OCI-LY1 (cell line): Measurements from ENCODE around the gene S100A12.

Source experiments
- H2AFZ ChIP-seq: fragments of 200-600 bp; sonication (generic), shearing (Covaris generic); 2 replicates; pipeline ENCODE4 v1.6.0; 2014; ENCODE audit warnings: antibody characterized with exemption, mild to moderate bottlenecking, low read length
- H3F3A ChIP-seq: fragments of 200-600 bp; sonication (generic), shearing (Covaris generic); 2 replicates; pipeline ENCODE4 v1.6.0; 2014; ENCODE audit warnings: mild to moderate bottlenecking, antibody characterized with exemption, low read length, moderate library complexity; ENCODE audit not compliant: insufficient read depth
- H3K27ac ChIP-seq: fragments of 200-600 bp; sonication (generic); 2 replicates; pipeline ENCODE4 v1.5.1; 2014; ENCODE audit warnings: low read length, mixed run types, mild to moderate bottlenecking, low read depth; ENCODE audit not compliant: poor library complexity, severe bottlenecking
- H3K27me3 ChIP-seq: fragments of 200-600 bp; sonication (generic); 2 replicates; pipeline ENCODE4 v1.6.0; 2014; ENCODE audit warnings: antibody characterized with exemption, mild to moderate bottlenecking, low read length, moderate library complexity; ENCODE audit not compliant: insufficient read depth
- H3K36me3 ChIP-seq: fragments of 200-600 bp; sonication (generic); 2 replicates; pipeline ENCODE4 v1.6.1; 2014; ENCODE audit warnings: mild to moderate bottlenecking, antibody characterized with exemption, low read length, moderate library complexity, mixed read lengths; ENCODE audit not compliant: insufficient read depth
- H3K4me1 ChIP-seq: fragments of 200-600 bp; sonication (generic); 2 replicates; pipeline ENCODE4 v1.5.1; 2014; ENCODE audit warnings: mild to moderate bottlenecking, low read length, moderate library complexity; ENCODE audit not compliant: insufficient read depth, severe bottlenecking
- H3K4me2 ChIP-seq: fragments of 200-600 bp; sonication (generic), shearing (Covaris generic); 2 replicates; pipeline ENCODE4 v1.6.1; 2014; ENCODE audit warnings: low read length
- H3K4me3 ChIP-seq: fragments of 200-600 bp; sonication (generic); 2 replicates; pipeline ENCODE4 v1.5.1; 2014; ENCODE audit warnings: low read length, low read depth, mild to moderate bottlenecking, mixed read lengths; ENCODE audit not compliant: poor library complexity, severe bottlenecking
- H3K79me2 ChIP-seq: fragments of 200-600 bp; shearing (Covaris generic); 2 replicates; pipeline ENCODE4 v1.6.1; 2016; ENCODE audit warnings: mixed run types, low read length, mixed read lengths; ENCODE audit not compliant: insufficient read depth
- H3K9ac ChIP-seq: fragments of 200-600 bp; sonication (generic), shearing (Covaris generic); 2 replicates; pipeline ENCODE4 v1.6.1; 2014; ENCODE audit warnings: mild to moderate bottlenecking, low read length, mixed read lengths
- H3K9me2 ChIP-seq: fragments of 200-600 bp; sonication (generic), shearing (Covaris generic); 2 replicates; pipeline ENCODE4 v1.6.1; 2014; ENCODE audit warnings: low read depth, mild to moderate bottlenecking, low read length, mixed read lengths
- H3K9me3 ChIP-seq: fragments of 200-600 bp; shearing (Covaris generic); 2 replicates; pipeline ENCODE4 v1.6.1; 2014; ENCODE audit warnings: low read length, mixed read lengths
- H4K20me1 ChIP-seq: fragments of 200-600 bp; sonication (generic), shearing (Covaris generic); 2 replicates; pipeline ENCODE4 v1.6.0; 2016; ENCODE audit warnings: mild to moderate bottlenecking, low read length; ENCODE audit not compliant: insufficient read depth
- EZH2 ChIP-seq: fragments of 200-600 bp; sonication (generic), shearing (Covaris generic); IDR thresholded peaks from 2 replicates; pipeline ENCODE4 v1.8.0; 2017; ENCODE audit warnings: borderline replicate concordance, mixed run types, mild to moderate bottlenecking, antibody characterized with exemption, low read length, moderate library complexity, mixed read lengths
- TF ChIP-seq, protein P1 (sequence below): fragments of 200-600 bp; sonication (generic), shearing (Covaris generic); IDR thresholded peaks from 2 replicates; pipeline ENCODE4 v1.5.1; 2017; ENCODE audit warnings: mild to moderate bottlenecking, antibody characterized with exemption, low read length, moderate library complexity, mixed read lengths

S100A12 gene

DNA sequence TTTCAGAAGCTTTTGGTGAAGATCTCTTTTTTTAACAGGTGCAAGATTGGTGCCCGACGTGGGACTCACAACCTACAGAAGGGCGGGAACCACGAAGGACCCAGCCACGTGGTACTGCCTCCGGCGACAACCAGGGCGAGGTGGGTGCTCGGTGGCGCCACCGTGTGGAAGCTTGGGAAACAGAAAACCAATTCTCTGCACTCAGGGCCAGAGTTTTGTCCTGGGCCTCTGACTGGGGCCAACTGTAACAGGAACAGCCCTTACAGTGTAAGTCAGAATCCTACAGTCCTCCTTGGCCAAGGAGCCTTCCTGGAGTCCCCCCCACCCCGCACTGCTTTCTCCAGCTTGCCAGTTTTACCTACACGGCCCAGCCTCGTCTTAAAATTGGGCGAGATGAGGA is 29.3 kb upstream of the S100A12 start:
- Histone ChIP-seq H3K79me2 (no peaks in the 10 kb centered on the region), H3K9me3 (no peaks in the 10 kb centered on the region), H4K20me1 (no peaks in the 10 kb centered on the region), H3K36me3 (no peaks in the 10 kb centered on the region), H3K9me2 (no peaks in the 10 kb centered on the region), H3K4me2 (no peak overlapping the region), H2AFZ (no peak overlapping the region), H3K27ac (no peak overlapping the region), H3K4me3 (no peak overlapping the region), H3F3A (no peaks in the 10 kb centered on the region), H3K9ac (no peak overlapping the region), H3K4me1 (no peaks in the 10 kb centered on the region), H3K27me3 (peaks cover 8% of the 10 kb centered on the region; the same call in 1 of the 2 replicates)
- TF ChIP-seq, protein P1, sequence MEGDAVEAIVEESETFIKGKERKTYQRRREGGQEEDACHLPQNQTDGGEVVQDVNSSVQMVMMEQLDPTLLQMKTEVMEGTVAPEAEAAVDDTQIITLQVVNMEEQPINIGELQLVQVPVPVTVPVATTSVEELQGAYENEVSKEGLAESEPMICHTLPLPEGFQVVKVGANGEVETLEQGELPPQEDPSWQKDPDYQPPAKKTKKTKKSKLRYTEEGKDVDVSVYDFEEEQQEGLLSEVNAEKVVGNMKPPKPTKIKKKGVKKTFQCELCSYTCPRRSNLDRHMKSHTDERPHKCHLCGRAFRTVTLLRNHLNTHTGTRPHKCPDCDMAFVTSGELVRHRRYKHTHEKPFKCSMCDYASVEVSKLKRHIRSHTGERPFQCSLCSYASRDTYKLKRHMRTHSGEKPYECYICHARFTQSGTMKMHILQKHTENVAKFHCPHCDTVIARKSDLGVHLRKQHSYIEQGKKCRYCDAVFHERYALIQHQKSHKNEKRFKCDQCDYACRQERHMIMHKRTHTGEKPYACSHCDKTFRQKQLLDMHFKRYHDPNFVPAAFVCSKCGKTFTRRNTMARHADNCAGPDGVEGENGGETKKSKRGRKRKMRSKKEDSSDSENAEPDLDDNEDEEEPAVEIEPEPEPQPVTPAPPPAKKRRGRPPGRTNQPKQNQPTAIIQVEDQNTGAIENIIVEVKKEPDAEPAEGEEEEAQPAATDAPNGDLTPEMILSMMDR, result peak; percentile 51
- TF ChIP-seq EZH2, result no peak

DNA sequence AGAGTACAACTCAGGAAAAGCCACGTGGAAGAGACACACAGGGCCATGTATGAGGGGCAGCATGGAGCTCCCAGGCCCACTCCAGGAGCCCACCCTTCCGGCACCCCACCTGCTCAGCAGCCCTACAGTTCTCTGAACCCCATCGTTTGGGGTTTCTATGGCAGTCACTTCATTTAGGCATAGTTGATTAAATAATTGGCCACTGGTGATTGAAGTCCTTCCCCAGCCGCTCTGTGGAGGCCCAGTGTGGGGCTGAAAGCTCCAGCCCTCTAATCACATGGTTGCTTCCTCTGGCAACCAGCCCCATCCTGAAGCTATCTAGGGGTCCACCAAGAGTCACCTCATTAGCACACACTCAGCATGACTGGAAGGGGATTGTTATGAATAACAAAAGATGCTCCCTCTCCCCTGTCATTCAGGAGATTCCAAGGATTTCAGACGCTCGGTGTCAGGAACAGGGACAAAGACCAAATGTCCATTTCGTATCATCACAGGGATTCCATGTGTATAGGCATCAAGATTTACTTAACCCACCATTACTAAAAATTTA is 28.7 kb upstream of the S100A12 start:
- H3F3A ChIP-seq, result no peaks in the 10 kb centered on the region
- TF ChIP-seq, protein P1, result no peak
- no peak for TF ChIP-seq EZH2
- no peaks in the 10 kb centered on the region for H3K79me2 ChIP-seq

DNA sequence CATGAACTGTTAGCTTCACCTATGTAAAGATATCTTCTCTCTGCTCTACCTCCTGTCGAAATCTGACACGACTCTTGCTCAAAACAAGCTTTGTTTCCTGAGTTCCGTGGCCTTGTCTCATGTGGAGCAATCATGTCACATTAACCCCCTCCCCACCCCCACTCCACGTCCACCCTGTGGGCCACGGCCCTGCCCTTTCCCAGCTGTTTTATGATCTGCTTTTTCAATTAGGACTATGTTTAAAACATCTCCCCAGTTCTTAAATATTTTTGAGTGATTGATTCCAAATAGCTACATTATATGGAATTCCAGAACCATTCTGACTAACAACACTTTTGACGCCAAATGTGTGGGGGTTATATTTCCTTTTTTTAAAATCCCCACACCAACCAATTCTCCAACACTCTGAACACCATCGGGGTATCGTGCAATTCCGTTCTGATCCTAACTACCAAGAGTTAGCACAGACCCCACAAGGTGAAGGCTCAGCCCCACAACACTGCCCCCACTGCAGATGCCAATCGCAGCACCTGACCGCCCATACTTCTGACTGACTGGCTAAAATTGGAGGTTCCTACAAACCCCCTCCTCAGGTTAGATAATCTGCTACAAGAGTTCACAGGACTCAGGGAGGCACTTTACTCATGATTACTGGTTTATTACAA is 28.1 kb upstream of the S100A12 start:
- Histone ChIP-seq H3K27ac (no peak overlapping the region), H2AFZ (no peak overlapping the region), H3F3A (no peaks in the 10 kb centered on the region), H3K36me3 (no peaks in the 10 kb centered on the region), H4K20me1 (no peaks in the 10 kb centered on the region), H3K27me3 (peaks cover 8% of the 10 kb centered on the region; the same call in 1 of the 2 replicates), H3K9me2 (no peaks in the 10 kb centered on the region), H3K9me3 (no peaks in the 10 kb centered on the region), H3K4me2 (no peak overlapping the region), H3K4me3 (no peak overlapping the region), H3K79me2 (no peaks in the 10 kb centered on the region), H3K4me1 (no peaks in the 10 kb centered on the region), H3K9ac (no peak overlapping the region)
- TF ChIP-seq, protein P1, result no peak
- no peak for TF ChIP-seq EZH2

More for the DNA sequence above, 28.7 kb upstream of the S100A12 start:
- no peak overlapping the region for H3K9ac ChIP-seq
- H3K9me3 ChIP-seq, result no peaks in the 10 kb centered on the region
- H3K27ac ChIP-seq, result no peak overlapping the region
- no peak overlapping the region for H2AFZ ChIP-seq
- no peaks in the 10 kb centered on the region for H3K36me3 ChIP-seq
- peaks cover 8% of the 10 kb centered on the region; the same call in 1 of the 2 replicates for H3K27me3 ChIP-seq
- H3K4me1 ChIP-seq, result no peaks in the 10 kb centered on the region
- H3K9me2 ChIP-seq, result no peaks in the 10 kb centered on the region
- H3K4me2 ChIP-seq, result no peak overlapping the region
- no peak overlapping the region for H3K4me3 ChIP-seq
- no peaks in the 10 kb centered on the region for H4K20me1 ChIP-seq
